NT2/D1 (cell line): Measurements from ENCODE around the gene ZSCAN2.

ENCODE experiments used
- DNase-seq: peaks from one replicate; pipeline ENCODE4 v3.0.0-alpha.2; 2011; ENCODE audit warnings: low read depth, low spot score
- H3K27me3 ChIP-seq: 2 replicates; pipeline ENCODE4 v1.6.0; 2011; ENCODE audit warnings: mild to moderate bottlenecking; ENCODE audit not compliant: insufficient read length, insufficient read depth
- H3K36me3 ChIP-seq: 2 replicates; pipeline ENCODE4 v1.6.1; 2011; ENCODE audit warnings: mild to moderate bottlenecking, low read length, mixed read lengths; ENCODE audit not compliant: insufficient read depth, insufficient read length
- H3K4me1 ChIP-seq: 2 replicates; pipeline ENCODE4 v1.5.1; 2011; ENCODE audit not compliant: insufficient read depth, insufficient read length
- H3K4me3 ChIP-seq: 2 replicates; pipeline ENCODE4 v1.5.1; 2011; ENCODE audit warnings: low read depth; ENCODE audit not compliant: insufficient read length
- H3K9ac ChIP-seq: 2 replicates; pipeline ENCODE4 v1.6.0; 2011; ENCODE audit warnings: low read depth; ENCODE audit not compliant: insufficient read length
- H3K9me3 ChIP-seq: 2 replicates; pipeline ENCODE4 v1.5.1; 2011; ENCODE audit warnings: mild to moderate bottlenecking, low read length; ENCODE audit not compliant: insufficient read depth
- SUZ12 ChIP-seq: IDR thresholded peaks from 2 replicates; pipeline ENCODE4 v1.6.1; 2011; ENCODE audit not compliant: insufficient read length, insufficient read depth; ENCODE audit errors: extremely low read depth
- YY1 ChIP-seq: IDR thresholded peaks from 2 replicates; pipeline ENCODE4 v1.6.1; 2011; ENCODE audit not compliant: insufficient read length, insufficient read depth
- ZNF274 ChIP-seq: IDR thresholded peaks from 2 replicates; pipeline ENCODE4 v1.6.1; 2011; ENCODE audit warnings: mild to moderate bottlenecking, low read depth, low read length

ZSCAN2 gene

GRCh38 chr15:84668221-84668982 is 67.6 kb downstream of the ZSCAN2 start:
- Histone ChIP-seq H3K4me1 (no peaks in the 10 kb centered on the region), H3K36me3 (peaks cover 76% of the 10 kb centered on the region)
- no peak for DNase-seq

GRCh38 chr15:84669726-84670125 is 68.9 kb downstream of the ZSCAN2 start:
- TF ChIP-seq ZNF274: no peak
- TF ChIP-seq SUZ12: no peak
- no peak for TF ChIP-seq YY1
- Histone ChIP-seq H3K4me1 (no peaks in the 10 kb centered on the region), H3K9me3 (peaks cover 5% of the 10 kb centered on the region; the same call in 1 of the 2 replicates), H3K36me3 (peaks cover 85% of the 10 kb centered on the region), H3K27me3 (no peaks in the 10 kb centered on the region), H3K4me3 (no peak overlapping the region), H3K9ac (no peak overlapping the region)
- DNase-seq: no peak

More at GRCh38 chr15:84668221-84668982, 67.6 kb downstream of the ZSCAN2 start:
- Histone ChIP-seq H3K9ac (no peak overlapping the region), H3K4me3 (no peak overlapping the region), H3K9me3 (peaks cover 2% of the 10 kb centered on the region; the same call in 1 of the 2 replicates), H3K27me3 (no peaks in the 10 kb centered on the region)
- TF ChIP-seq SUZ12 (no peak), ZNF274 (no peak), YY1 (no peak)

GRCh38 chr15:84671211-84671610 is 70.4 kb downstream of the ZSCAN2 start:
- H3K9ac ChIP-seq: no peak overlapping the region
- no peak for DNase-seq

More at GRCh38 chr15:84671211-84671610, 70.4 kb downstream of the ZSCAN2 start:
- H3K4me3 ChIP-seq: no peak overlapping the region
- H3K27me3 ChIP-seq: no peaks in the 10 kb centered on the region
- H3K9me3 ChIP-seq: peaks cover 5% of the 10 kb centered on the region; the same call in 1 of the 2 replicates
- peaks cover 86% of the 10 kb centered on the region for H3K36me3 ChIP-seq
- TF ChIP-seq ZNF274 (no peak), SUZ12 (no peak), YY1 (no peak)
- H3K4me1 ChIP-seq: no peaks in the 10 kb centered on the region
